ENCODE measurements around the gene BIN2. TPM values are rescaled to one million over a fixed set of nuclear protein-coding genes. Genes with fewer than 3 reads are reported as not detected.

The BIN2 gene
- total and polyA plus RNA-seq, 2 experiments from 2014 or later = not detected

DNA sequence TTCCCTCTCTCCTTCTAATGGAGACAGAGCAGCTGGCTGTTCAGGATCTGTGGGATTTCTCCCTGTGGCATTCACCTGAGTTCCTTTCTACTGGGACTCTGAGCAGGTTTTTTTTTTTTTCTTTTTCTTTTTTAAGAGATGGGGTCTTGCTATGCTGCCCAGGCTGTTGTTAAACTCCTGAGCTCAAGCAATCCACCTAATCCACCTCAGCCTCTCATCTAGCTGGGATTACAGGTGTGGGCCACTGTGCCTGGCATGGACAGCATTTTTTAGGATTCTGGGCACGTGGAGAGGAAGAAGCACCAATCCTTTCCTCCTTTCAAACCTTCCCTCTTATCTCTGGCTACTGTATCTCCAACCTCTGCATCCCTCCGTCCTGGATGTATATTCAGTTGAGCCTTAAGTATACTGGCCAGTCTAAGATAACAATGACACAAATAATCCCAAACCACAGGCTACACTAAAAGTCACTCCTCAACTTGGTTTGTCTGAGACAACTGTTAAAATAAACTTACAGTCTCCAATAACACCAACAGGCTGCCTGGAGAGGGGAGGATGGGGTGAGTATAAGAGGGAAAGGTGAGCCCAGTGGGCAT lies 38.9 kb upstream of the BIN2 start:
- no peak overlapping the region for H2AFZ ChIP-seq
- ATAC-seq = no peak
- H3K79me2 ChIP-seq (replicated peaks; ENCODE audit: insufficient read depth) = no peaks in the 10 kb centered on the region
- no peaks in the 10 kb centered on the region for H3K9me2 ChIP-seq (ENCODE audit: insufficient read depth)
- Mint-ChIP-seq H3K9me3 (no peaks in the 10 kb centered on the region), H3K4me1 (no peaks in the 10 kb centered on the region), H3K4me3 (no peak overlapping the region), H3K36me3 (ENCODE audit: low read depth) (peaks cover 13% of the 10 kb centered on the region), H3K27ac (no peak overlapping the region), H3K27me3 (ENCODE audit: insufficient read depth, low read depth, poor library complexity) (peaks cover 4% of the 10 kb centered on the region)
- no peaks in the 10 kb centered on the region for H3K27me3 ChIP-seq (ENCODE audit: insufficient read depth)
- H3K4me3 ChIP-seq = no peak overlapping the region
- no peaks in the 10 kb centered on the region for H3F3A ChIP-seq (replicated peaks; ENCODE audit: low read depth)
- H3K4me2 ChIP-seq = no peak overlapping the region
- no peaks in the 10 kb centered on the region; the same call in 1 of the 2 replicates for H4K20me1 ChIP-seq (replicated peaks; ENCODE audit: insufficient read depth)
- H3K36me3 ChIP-seq (ENCODE audit: insufficient read depth) = no peaks in the 10 kb centered on the region
- DNase-seq (ENCODE audit: low spot score) = no peak
- no peak overlapping the region for H3K27ac ChIP-seq (ENCODE audit: low read depth)
- H3K4me1 ChIP-seq (ENCODE audit: insufficient read depth) = no peaks in the 10 kb centered on the region
- no peak for TF ChIP-seq NANOG (IDR thresholded peaks at IDR 0.05; ENCODE audit: borderline replicate concordance)
- no peak for TF ChIP-seq EZH2phosphoT487 (IDR thresholded peaks at IDR 0.05; ENCODE audit: unreplicated experiment)
- TF ChIP-seq, protein P1, sequence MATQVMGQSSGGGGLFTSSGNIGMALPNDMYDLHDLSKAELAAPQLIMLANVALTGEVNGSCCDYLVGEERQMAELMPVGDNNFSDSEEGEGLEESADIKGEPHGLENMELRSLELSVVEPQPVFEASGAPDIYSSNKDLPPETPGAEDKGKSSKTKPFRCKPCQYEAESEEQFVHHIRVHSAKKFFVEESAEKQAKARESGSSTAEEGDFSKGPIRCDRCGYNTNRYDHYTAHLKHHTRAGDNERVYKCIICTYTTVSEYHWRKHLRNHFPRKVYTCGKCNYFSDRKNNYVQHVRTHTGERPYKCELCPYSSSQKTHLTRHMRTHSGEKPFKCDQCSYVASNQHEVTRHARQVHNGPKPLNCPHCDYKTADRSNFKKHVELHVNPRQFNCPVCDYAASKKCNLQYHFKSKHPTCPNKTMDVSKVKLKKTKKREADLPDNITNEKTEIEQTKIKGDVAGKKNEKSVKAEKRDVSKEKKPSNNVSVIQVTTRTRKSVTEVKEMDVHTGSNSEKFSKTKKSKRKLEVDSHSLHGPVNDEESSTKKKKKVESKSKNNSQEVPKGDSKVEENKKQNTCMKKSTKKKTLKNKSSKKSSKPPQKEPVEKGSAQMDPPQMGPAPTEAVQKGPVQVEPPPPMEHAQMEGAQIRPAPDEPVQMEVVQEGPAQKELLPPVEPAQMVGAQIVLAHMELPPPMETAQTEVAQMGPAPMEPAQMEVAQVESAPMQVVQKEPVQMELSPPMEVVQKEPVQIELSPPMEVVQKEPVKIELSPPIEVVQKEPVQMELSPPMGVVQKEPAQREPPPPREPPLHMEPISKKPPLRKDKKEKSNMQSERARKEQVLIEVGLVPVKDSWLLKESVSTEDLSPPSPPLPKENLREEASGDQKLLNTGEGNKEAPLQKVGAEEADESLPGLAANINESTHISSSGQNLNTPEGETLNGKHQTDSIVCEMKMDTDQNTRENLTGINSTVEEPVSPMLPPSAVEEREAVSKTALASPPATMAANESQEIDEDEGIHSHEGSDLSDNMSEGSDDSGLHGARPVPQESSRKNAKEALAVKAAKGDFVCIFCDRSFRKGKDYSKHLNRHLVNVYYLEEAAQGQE (IDR thresholded peaks at IDR 0.05; ENCODE audit: unreplicated experiment) = no peak
- TF ChIP-seq, protein P2, sequence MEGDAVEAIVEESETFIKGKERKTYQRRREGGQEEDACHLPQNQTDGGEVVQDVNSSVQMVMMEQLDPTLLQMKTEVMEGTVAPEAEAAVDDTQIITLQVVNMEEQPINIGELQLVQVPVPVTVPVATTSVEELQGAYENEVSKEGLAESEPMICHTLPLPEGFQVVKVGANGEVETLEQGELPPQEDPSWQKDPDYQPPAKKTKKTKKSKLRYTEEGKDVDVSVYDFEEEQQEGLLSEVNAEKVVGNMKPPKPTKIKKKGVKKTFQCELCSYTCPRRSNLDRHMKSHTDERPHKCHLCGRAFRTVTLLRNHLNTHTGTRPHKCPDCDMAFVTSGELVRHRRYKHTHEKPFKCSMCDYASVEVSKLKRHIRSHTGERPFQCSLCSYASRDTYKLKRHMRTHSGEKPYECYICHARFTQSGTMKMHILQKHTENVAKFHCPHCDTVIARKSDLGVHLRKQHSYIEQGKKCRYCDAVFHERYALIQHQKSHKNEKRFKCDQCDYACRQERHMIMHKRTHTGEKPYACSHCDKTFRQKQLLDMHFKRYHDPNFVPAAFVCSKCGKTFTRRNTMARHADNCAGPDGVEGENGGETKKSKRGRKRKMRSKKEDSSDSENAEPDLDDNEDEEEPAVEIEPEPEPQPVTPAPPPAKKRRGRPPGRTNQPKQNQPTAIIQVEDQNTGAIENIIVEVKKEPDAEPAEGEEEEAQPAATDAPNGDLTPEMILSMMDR (conservative IDR thresholded peaks at IDR 0.05; ENCODE audit: low read depth in 2 of 2) = no peak
- TF ChIP-seq EZH2 (IDR thresholded peaks at IDR 0.05; ENCODE audit: low read depth, unreplicated experiment) = no peak
- TF ChIP-seq, protein P3, sequence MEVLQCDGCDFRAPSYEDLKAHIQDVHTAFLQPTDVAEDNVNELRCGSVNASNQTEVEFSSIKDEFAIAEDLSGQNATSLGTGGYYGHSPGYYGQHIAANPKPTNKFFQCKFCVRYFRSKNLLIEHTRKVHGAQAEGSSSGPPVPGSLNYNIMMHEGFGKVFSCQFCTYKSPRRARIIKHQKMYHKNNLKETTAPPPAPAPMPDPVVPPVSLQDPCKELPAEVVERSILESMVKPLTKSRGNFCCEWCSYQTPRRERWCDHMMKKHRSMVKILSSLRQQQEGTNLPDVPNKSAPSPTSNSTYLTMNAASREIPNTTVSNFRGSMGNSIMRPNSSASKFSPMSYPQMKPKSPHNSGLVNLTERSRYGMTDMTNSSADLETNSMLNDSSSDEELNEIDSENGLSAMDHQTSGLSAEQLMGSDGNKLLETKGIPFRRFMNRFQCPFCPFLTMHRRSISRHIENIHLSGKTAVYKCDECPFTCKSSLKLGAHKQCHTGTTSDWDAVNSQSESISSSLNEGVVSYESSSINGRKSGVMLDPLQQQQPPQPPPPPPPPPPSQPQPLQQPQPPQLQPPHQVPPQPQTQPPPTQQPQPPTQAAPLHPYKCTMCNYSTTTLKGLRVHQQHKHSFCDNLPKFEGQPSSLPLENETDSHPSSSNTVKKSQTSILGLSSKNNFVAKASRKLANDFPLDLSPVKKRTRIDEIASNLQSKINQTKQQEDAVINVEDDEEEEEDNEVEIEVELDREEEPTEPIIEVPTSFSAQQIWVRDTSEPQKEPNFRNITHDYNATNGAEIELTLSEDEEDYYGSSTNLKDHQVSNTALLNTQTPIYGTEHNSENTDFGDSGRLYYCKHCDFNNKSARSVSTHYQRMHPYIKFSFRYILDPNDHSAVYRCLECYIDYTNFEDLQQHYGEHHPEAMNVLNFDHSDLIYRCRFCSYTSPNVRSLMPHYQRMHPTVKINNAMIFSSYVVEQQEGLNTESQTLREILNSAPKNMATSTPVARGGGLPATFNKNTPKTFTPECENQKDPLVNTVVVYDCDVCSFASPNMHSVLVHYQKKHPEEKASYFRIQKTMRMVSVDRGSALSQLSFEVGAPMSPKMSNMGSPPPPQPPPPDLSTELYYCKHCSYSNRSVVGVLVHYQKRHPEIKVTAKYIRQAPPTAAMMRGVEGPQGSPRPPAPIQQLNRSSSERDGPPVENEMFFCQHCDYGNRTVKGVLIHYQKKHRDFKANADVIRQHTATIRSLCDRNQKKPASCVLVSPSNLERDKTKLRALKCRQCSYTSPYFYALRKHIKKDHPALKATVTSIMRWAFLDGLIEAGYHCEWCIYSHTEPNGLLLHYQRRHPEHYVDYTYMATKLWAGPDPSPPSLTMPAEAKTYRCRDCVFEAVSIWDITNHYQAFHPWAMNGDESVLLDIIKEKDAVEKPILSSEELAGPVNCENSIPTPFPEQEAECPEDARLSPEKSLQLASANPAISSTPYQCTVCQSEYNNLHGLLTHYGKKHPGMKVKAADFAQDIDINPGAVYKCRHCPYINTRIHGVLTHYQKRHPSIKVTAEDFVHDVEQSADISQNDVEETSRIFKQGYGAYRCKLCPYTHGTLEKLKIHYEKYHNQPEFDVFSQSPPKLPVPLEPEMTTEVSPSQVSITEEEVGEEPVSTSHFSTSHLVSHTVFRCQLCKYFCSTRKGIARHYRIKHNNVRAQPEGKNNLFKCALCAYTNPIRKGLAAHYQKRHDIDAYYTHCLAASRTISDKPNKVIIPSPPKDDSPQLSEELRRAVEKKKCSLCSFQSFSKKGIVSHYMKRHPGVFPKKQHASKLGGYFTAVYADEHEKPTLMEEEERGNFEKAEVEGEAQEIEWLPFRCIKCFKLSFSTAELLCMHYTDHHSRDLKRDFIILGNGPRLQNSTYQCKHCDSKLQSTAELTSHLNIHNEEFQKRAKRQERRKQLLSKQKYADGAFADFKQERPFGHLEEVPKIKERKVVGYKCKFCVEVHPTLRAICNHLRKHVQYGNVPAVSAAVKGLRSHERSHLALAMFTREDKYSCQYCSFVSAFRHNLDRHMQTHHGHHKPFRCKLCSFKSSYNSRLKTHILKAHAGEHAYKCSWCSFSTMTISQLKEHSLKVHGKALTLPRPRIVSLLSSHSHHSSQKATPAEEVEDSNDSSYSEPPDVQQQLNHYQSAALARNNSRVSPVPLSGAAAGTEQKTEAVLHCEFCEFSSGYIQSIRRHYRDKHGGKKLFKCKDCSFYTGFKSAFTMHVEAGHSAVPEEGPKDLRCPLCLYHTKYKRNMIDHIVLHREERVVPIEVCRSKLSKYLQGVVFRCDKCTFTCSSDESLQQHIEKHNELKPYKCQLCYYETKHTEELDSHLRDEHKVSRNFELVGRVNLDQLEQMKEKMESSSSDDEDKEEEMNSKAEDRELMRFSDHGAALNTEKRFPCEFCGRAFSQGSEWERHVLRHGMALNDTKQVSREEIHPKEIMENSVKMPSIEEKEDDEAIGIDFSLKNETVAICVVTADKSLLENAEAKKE (CRISPR knock-in tag; IDR thresholded peaks at IDR 0.05) = no peak
- TF ChIP-seq JUNB (IDR thresholded peaks at IDR 0.05; ENCODE audit: unreplicated experiment) = no peak
- TF ChIP-seq ZNF331 (CRISPR knock-in tag; IDR thresholded peaks at IDR 0.05; ENCODE audit: low read depth) = no peak
- no peak for TF ChIP-seq CREB1 (CRISPR knock-in tag; IDR thresholded peaks at IDR 0.05; ENCODE audit: low read depth)

Measured in GM23338 (cell line).